ENCODE data around the gene SIRPB2.

The SIRPB2 gene

DNA sequence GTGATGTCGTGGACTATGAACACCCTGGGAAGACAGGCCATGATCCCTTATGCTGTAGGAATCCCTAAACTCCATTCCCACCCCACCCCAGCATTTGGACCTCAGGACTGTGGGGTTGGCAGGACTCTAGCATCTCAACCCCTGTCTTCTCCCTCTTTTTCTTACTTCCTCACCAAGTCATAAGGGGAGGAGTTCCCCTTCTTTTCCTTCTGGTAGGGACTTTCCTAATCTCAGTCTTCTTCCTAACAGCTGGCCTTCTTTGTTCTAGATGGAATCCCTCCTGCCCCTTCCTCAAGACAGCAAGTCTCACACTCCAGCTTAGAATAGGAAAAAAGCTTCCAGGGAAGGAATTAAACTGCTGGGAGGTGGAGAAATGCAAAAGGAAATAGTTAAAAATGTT is 2.3 kb upstream of the SIRPB2 start:
- TF ChIP-seq JUND (IDR thresholded peaks at IDR 0.05; ENCODE audit: low read depth) = no peak
- in situ Hi-C loops (cut with HindIII; ENCODE audit: low pct_unique_long_range_greater_than_20kb, low sequenced_read_pairs) = no loop called here
- no peak for DNase-seq (ENCODE audit: low read depth in 1 of 2, low spot score in 1 of 2)

DNA sequence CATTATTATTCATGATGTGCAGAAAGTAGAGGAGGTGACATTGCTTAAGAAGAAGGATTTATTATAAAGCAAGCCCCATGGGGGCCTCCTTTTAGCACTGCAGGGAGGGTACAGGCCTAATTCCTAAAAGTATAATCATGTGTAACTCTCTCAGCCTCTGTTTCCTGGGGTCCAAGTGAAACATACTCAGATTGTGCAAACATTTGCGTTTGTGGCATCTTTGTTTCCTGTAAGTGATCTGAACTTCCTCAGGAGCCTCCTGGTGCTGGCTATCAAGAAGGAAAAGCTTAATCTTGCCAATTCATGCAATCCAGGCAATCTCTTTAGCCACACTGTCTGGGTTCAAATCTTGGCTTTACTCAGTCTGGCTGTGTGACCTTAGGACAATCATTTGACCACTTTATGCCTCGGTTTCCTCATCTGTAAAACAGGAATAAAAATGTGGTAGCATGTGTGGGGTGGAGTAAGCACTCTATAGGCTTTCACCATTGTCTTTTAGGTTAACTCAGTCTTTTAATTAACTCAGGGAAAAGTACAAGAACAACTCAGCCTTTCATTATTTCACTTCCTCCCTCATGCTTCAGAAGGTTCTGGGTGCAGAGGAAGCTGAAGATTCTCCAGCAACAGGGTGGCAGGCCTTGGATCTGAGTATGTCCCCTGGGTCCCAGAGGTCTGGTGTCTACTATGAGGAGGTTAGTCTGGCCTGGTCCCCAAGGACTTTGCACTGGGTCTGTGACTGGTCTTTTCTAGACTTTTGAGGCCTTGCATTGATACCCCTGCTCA is 831 bp upstream of the SIRPB2 start:
- in situ Hi-C loops (cut with HindIII; ENCODE audit: low pct_unique_long_range_greater_than_20kb, low sequenced_read_pairs) = no loop called here
- DNase-seq (ENCODE audit: low read depth in 1 of 2, low spot score in 1 of 2) = no peak
- no peak for TF ChIP-seq JUND (IDR thresholded peaks at IDR 0.05; ENCODE audit: low read depth)

DNA sequence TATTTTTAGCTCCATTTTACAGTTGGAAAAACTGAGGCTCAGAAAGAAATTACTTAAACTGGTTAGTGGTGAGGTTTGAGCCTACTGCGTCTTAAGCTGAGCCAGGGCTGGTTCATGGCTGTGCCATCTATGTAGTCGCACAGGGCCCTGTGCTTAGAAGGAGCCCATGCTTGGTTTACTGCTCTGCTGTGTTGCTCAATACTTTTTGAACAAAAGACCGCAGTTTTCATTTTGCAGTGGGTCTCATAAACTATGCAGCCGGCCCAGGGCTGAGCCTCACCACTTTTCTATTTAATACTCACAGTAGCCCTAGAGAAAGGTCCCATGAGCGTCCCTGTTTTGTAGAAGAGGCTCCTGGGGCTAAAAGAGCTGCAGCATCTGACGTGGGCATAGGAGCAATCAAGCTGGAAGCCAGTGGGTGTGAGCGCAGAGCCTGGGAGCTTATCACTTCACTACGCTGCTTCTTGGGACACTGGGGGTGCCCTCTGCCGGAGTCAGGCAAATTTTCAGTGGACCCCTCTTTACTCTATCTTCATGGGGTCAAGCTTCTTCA is 501 bp downstream of the SIRPB2 start:
- in situ Hi-C loops (cut with HindIII; ENCODE audit: low pct_unique_long_range_greater_than_20kb, low sequenced_read_pairs) = no loop called here

DNA sequence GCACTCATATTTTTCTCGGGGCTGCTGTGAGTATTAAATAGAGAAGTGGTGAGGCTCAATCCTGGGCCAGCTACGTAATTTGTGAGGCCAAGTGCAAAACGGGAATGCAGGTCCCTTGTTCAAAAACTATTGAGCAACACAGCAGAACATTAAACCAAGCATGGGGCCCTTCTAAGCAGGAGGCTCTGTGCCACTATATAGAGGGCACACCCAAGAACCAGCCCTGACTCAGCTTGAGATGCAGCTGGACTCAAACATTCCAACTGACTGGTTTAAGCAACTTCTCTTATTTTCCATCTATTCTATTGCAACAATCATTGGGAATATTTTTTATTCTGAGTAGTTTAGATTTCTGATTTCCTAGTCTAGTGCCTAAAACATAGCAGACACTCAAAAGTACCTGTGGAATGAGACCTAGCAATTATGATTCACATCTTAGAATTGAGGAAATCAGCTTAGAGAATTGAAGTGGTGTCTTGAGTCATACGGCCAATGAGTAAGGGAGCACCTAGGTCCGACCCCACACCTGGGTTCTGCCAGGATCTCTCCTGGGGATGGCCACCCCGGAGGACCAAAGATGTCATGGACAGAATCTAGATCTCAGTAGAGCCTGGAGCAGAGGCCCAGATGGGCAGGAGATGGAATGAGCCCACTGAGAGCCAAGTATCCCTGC is 1.3 kb downstream of the SIRPB2 start:
- DNase-seq (ENCODE audit: low read depth in 1 of 2, low spot score in 1 of 2) = no peak
- TF ChIP-seq JUND (IDR thresholded peaks at IDR 0.05; ENCODE audit: low read depth) = no peak
- in situ Hi-C loops (cut with HindIII; ENCODE audit: low pct_unique_long_range_greater_than_20kb, low sequenced_read_pairs) = no loop called here

More for the DNA sequence above, 501 bp downstream of the SIRPB2 start:
- DNase-seq (ENCODE audit: low read depth in 1 of 2, low spot score in 1 of 2) = no peak
- no peak for TF ChIP-seq JUND (IDR thresholded peaks at IDR 0.05; ENCODE audit: low read depth)

DNA sequence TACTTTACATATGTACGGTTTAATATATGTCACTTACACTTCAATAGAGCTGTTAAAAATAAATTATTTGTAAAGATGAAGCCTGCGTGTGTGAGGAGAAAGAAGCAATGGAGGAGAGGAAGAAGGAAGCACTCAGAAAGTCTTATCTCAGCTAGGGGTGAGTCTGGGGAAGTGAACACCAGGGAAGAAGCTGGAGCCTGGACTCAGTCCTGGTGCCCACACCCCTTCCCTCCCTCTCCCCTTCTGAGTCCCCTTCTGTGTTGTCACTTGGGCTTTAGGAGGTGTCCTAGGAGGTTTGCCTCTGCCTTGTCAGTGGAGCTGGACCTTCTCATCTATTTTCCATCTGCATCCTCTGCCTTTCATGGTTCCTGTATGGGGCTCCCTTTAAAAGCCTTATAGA is 1.9 kb downstream of the SIRPB2 start:
- TF ChIP-seq JUND (IDR thresholded peaks at IDR 0.05; ENCODE audit: low read depth) = no peak
- DNase-seq (ENCODE audit: low read depth in 1 of 2, low spot score in 1 of 2) = no peak
- in situ Hi-C loops (cut with HindIII; ENCODE audit: low pct_unique_long_range_greater_than_20kb, low sequenced_read_pairs) = no loop called here

DNA sequence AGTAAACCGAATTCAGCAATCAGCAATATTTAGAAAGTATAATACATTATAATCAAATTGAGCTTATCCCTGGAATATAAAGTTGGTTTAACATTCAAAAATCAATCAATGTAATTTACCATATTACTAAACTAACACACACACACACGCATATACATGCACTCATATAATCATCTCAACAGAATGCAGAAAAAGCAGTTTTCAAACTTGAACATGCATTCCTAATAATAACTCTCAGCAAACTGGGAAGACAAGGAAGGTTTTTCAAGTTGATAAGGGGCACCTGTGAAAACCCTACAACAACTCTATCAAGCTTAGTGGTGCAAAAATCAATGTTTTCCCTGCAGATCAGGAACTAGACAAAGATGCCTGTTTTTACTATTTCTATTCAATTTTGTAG is 4.7 kb downstream of the SIRPB2 start:
- no peak for DNase-seq (ENCODE audit: low read depth in 1 of 2, low spot score in 1 of 2)
- TF ChIP-seq JUND (IDR thresholded peaks at IDR 0.05; ENCODE audit: low read depth) = no peak
- in situ Hi-C loops (cut with HindIII; ENCODE audit: low pct_unique_long_range_greater_than_20kb, low sequenced_read_pairs) = no loop called here

DNA sequence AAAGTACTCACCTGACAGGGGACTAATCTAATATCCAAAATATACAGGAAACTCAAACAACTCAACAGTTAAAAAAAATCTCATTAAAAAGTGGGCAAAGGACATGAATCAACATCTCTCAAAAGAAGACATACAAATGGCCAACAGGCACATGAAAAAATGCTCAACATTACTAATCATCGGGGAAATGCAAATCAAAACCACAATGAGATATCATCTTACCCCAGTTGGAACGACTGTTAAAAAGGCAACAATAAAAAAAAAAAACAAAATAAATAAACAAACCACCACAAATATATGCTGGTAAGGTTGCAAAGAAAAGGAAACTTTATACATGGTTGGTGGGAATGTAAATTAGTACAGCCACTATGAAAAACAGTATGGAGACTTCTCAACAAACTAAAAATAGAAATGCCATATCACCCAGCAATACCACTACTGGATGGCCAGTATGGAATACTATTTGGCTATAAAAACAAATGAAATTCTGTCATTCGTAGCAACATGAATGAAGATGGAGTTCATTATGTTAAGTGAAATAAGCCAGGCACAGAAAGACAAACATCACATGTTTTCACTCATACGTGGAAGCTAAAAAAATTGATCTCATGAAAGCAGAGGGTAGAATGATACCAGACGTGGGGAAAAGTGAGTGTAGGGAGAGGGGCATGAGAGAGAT is 6.6 kb downstream of the SIRPB2 start:
- in situ Hi-C loops (cut with HindIII; ENCODE audit: low pct_unique_long_range_greater_than_20kb, low sequenced_read_pairs) = no loop called here
- no peak for TF ChIP-seq JUND (IDR thresholded peaks at IDR 0.05; ENCODE audit: low read depth)
- DNase-seq (ENCODE audit: low read depth in 1 of 2, low spot score in 1 of 2) = no peak

DNA sequence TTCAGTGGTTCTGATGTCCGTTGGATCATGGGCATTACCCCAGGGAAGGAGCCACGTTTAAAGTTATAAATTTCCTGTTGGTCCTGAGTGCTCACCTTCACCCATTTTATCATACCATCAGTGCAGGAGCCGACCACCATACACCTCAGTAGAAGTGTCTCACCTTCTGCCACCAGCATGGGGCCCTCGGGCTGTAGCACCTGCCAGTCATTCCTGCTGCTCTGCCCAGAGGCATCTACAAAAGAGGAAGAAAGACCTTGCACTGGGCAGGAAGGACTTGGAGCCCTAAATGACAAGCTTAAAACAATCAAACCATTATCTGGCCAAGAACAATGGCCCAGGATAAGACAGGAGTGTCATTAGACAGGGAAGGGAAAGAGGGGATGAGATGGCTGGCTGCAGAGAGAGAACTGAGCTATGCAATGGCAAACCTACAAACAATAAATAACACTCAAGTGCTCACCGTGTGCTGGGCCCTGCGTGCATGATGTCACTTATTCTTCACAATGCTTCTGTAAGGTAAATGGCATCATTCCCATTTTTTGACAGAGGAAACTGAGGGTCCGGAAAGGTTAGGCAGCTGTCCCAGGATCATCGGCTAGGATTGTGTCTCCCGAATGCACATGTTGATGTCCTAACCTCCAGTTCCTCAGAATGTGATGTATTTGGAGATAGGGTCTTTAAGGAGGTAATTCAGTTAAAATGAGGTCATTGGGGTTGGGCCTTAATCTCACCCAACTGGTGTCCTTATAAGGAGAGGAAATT is 11.2 kb downstream of the SIRPB2 start:
- in situ Hi-C loops (cut with HindIII; ENCODE audit: low pct_unique_long_range_greater_than_20kb, low sequenced_read_pairs) = no loop called here
- no peak for TF ChIP-seq JUND (IDR thresholded peaks at IDR 0.05; ENCODE audit: low read depth)
- no peak for DNase-seq (ENCODE audit: low read depth in 1 of 2, low spot score in 1 of 2)

DNA sequence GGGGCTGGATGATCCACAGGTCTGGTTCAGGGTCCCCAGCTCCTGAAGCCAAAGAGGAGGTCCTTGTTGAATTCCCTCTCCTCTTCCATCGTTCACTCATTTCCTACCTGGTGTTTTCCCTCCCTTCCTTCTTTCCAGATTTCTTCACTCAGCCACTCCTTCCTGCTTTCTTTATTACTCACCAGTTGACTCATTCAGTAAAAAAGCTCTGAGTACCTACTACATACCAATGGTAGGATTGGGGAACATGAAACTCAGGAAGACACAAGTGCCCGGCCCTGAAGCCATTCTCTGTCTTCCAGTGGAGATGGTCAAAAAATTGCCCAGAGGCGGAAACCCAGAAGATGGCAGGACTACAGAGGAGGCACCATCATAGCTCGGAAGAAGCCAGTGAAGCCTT is 12.7 kb downstream of the SIRPB2 start:
- DNase-seq (ENCODE audit: low read depth in 1 of 2, low spot score in 1 of 2) = no peak
- TF ChIP-seq JUND (IDR thresholded peaks at IDR 0.05; ENCODE audit: low read depth) = no peak
- in situ Hi-C loops (cut with HindIII; ENCODE audit: low pct_unique_long_range_greater_than_20kb, low sequenced_read_pairs) = no loop called here

DNA sequence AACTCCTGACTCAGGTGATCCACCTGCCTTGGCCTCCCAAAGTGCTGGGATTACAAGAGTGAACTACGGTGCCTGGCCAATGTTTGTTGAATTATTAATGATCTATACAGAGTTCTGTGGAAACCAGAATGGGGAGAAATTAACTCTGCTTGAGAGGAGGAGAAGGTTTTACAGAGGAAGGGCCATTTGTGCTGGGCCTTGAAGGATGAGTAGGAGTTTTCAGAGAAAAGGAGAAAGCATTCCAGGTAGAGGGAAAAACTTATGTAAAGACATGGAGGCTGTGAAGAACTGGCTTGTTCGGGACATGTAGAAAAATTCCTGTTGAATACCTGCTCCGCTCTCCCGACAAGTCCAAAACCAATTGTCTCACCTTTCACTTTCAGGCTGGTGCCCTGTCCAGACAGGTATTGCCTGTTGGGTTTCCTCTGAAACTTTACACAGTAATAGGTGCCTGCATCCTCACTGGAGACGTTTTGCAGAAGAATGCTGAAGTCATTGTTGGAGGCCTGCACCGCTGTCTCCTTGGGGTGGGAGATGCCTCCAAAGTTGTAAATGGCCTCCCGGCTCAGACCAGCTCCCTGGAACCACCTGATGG is 13.2 kb downstream of the SIRPB2 start:
- TF ChIP-seq JUND (IDR thresholded peaks at IDR 0.05; ENCODE audit: low read depth) = no peak
- in situ Hi-C loops (cut with HindIII; ENCODE audit: low pct_unique_long_range_greater_than_20kb, low sequenced_read_pairs) = no loop called here
- peak in 1 of 2 experiments; percentile 45 for DNase-seq (ENCODE audit: low read depth in 1 of 2, low spot score in 1 of 2)

DNA sequence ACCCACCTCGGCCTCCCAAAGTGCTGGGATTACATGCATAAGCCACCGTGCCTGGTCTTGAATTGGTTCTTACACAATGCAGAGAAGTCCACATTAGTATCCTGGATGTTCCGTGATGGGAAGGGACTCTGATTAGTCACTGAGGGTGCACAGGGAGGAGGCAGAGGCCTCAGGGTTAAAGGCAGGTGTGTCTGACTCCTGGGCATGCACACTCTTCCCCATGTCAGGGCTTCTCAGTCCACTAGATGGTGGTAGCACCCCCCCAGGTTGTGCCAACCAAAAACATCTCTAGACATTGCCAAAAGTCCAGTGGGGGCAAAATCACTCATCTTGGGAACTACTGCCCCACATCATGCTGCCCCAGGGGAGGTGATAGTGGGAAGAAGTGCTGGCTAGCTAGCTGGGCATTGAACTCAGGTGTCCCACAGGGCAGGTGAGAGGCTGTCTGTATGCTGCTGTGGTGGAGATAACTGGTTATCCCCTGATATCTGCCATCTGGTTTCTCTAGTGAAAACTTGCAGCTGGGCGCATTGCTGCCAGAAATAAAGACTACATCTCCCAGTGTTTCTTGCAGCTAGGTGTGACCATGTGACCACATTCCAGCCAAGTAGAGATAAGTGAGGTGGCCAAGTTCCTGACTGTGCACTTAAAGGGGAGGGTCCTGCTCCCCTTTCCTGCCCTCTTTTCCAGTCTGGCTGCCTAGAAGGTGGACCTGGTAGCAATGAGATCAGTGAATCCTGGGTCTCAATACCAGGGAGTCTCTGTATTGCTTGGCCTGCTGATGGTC is 16.2 kb downstream of the SIRPB2 start:
- DNase-seq (ENCODE audit: low read depth in 1 of 2, low spot score in 1 of 2) = peak in 1 of 2 experiments; percentile 42
- TF ChIP-seq JUND (IDR thresholded peaks at IDR 0.05; ENCODE audit: low read depth) = no peak

More for the DNA sequence above, 16.2 kb downstream of the SIRPB2 start:
- in situ Hi-C loops (cut with HindIII; ENCODE audit: low pct_unique_long_range_greater_than_20kb, low sequenced_read_pairs) = loop anchor here (25.0 kb wide), 1 partner anchor 163 kb away; no protein-coding TSS in a partner anchor

Data from T47D (cell line).